NCI-H1436 treated with DMSO at 0.1 percent for 48 hours (cell line): ENCODE results near the gene AMPH.
"Not testable (repeated sequence)": the region's sequence is repeated elsewhere in the genome, so short reads cannot be mapped to it uniquely, and the experiment has no call there.

Source experiments
- DNase-seq: peaks from one replicate; lab custom pipeline; 2025; lab: John Stamatoyannopoulos, UW

Gene AMPH

GRCh38 chr7:38628630-38629385, 2.4 kb downstream of the AMPH start:
- no peak for DNase-seq

- DNase-seq = no peak
Measured at GRCh38 chr7:38625866-38626265, 5.3 kb downstream of the AMPH start.

- DNase-seq = no peak
Measured at GRCh38 chr7:38615665-38616064, 15.5 kb downstream of the AMPH start.

- no peak for DNase-seq
Measured at GRCh38 chr7:38607466-38607865, 23.7 kb downstream of the AMPH start.

- DNase-seq = no peak
Measured at GRCh38 chr7:38600741-38601140, 30.4 kb downstream of the AMPH start.

GRCh38 chr7:38594949-38595348, 36.2 kb downstream of the AMPH start:
- no peak for DNase-seq

GRCh38 chr7:38592737-38593288, 38.4 kb downstream of the AMPH start:
- no peak for DNase-seq

GRCh38 chr7:38585572-38586354, 45.4 kb downstream of the AMPH start:
- DNase-seq = no peak

GRCh38 chr7:38584443-38585210, 46.5 kb downstream of the AMPH start:
- no peak for DNase-seq

- no peak for DNase-seq
Measured at GRCh38 chr7:38580485-38580884, 50.7 kb downstream of the AMPH start.

GRCh38 chr7:38574086-38574485, 57.1 kb downstream of the AMPH start:
- no peak for DNase-seq

- not testable (repeated sequence) for DNase-seq
Measured at GRCh38 chr7:38571620-38572019, 59.6 kb downstream of the AMPH start.

GRCh38 chr7:38568497-38568896, 62.7 kb downstream of the AMPH start:
- DNase-seq = no peak

GRCh38 chr7:38565289-38565688, 65.9 kb downstream of the AMPH start:
- DNase-seq = no peak

GRCh38 chr7:38563741-38564140, 67.4 kb downstream of the AMPH start:
- no peak for DNase-seq

- DNase-seq = no peak
Measured at GRCh38 chr7:38561166-38561565, 70.0 kb downstream of the AMPH start.

GRCh38 chr7:38558761-38559345, 72.3 kb downstream of the AMPH start:
- no peak for DNase-seq

- no peak for DNase-seq
Measured at GRCh38 chr7:38554586-38554985, 76.6 kb downstream of the AMPH start.

GRCh38 chr7:38550836-38551235, 80.3 kb downstream of the AMPH start:
- DNase-seq = no peak

- DNase-seq = no peak
Measured at GRCh38 chr7:38548605-38549004, 82.6 kb downstream of the AMPH start.

- DNase-seq = no peak
Measured at GRCh38 chr7:38546763-38547162, 84.4 kb downstream of the AMPH start.

GRCh38 chr7:38545977-38546376, 85.2 kb downstream of the AMPH start:
- DNase-seq = no peak
